ENCODE data around the gene ATXN1. TPM values are rescaled to one million over a fixed set of nuclear protein-coding genes. Genes with fewer than 3 reads are reported as not detected.

The ATXN1 gene
- total RNA-seq, 1 experiment from 2014 or later: 20.8 TPM

- no peak for DNase-seq (ENCODE audit: low read depth in 1 of 2, low spot score in 2 of 2)
- Histone ChIP-seq H3K27me3 (replicated peaks) (no peaks in the 10 kb centered on the region), H3K4me1 (replicated peaks) (peaks cover 49% of the 10 kb centered on the region), H3K9me3 (replicated peaks) (no peaks in the 10 kb centered on the region), H3K36me3 (peaks cover 9% of the 10 kb centered on the region), H3K27ac (peak overlapping the region; percentile 77), H3K4me3 (peak overlapping the region; percentile 86)
Observed at GRCh38 chr6:16762268-16762549, 949 bp upstream of the ATXN1 start.

GRCh38 chr6:16761471-16762267 lies 409 bp upstream of the ATXN1 start:
- H3K4me1 ChIP-seq (replicated peaks): peaks cover 49% of the 10 kb centered on the region
- no peaks in the 10 kb centered on the region for H3K27me3 ChIP-seq (replicated peaks)
- H3K27ac ChIP-seq: peak overlapping the region; percentile 77
- H3K4me3 ChIP-seq: peak overlapping the region; percentile 86
- H3K36me3 ChIP-seq: peaks cover 9% of the 10 kb centered on the region
- DNase-seq (ENCODE audit: low read depth in 1 of 2, low spot score in 2 of 2): peak; percentile 88 to 92
- H3K9me3 ChIP-seq (replicated peaks): no peaks in the 10 kb centered on the region

- peaks cover 38% of the 10 kb centered on the region for H3K4me1 ChIP-seq (replicated peaks)
- DNase-seq (ENCODE audit: low read depth in 1 of 2, low spot score in 2 of 2): peak; percentile 88 to 91
- no peaks in the 10 kb centered on the region for H3K27me3 ChIP-seq (replicated peaks)
Observed at GRCh38 chr6:16759646-16760515, 1.4 kb downstream of the ATXN1 start.

GRCh38 chr6:16759181-16759645 lies 2.0 kb downstream of the ATXN1 start:
- Histone ChIP-seq H3K27me3 (replicated peaks) (no peaks in the 10 kb centered on the region), H3K27ac (peak overlapping the region; percentile 89), H3K36me3 (peaks cover 9% of the 10 kb centered on the region), H3K4me3 (peak overlapping the region; percentile 86), H3K4me1 (replicated peaks) (peaks cover 32% of the 10 kb centered on the region), H3K9me3 (replicated peaks) (no peaks in the 10 kb centered on the region)
- DNase-seq (ENCODE audit: low read depth in 1 of 2, low spot score in 2 of 2): peak in 1 of 2 experiments; percentile 66

More at GRCh38 chr6:16759646-16760515, 1.4 kb downstream of the ATXN1 start:
- peaks cover 9% of the 10 kb centered on the region for H3K36me3 ChIP-seq
- H3K4me3 ChIP-seq: peak overlapping the region; percentile 86
- no peaks in the 10 kb centered on the region for H3K9me3 ChIP-seq (replicated peaks)
- H3K27ac ChIP-seq: peak overlapping the region; percentile 89

GRCh38 chr6:16758163-16758975 lies 2.9 kb downstream of the ATXN1 start:
- Histone ChIP-seq H3K4me3 (peak overlapping the region; percentile 86; the same call in 1 of the 2 replicates), H3K27ac (0 out of 2 replicates have a peak overlapping the region, but pooled peaks have one; percentile 89), H3K36me3 (peaks cover 9% of the 10 kb centered on the region), H3K4me1 (replicated peaks) (peaks cover 26% of the 10 kb centered on the region), H3K9me3 (replicated peaks) (no peaks in the 10 kb centered on the region), H3K27me3 (replicated peaks) (no peaks in the 10 kb centered on the region)
- DNase-seq (ENCODE audit: low read depth in 1 of 2, low spot score in 2 of 2): peak in 1 of 2 experiments; percentile 14

- no peak overlapping the region for H3K4me3 ChIP-seq
- peaks cover 12% of the 10 kb centered on the region for H3K36me3 ChIP-seq
- H3K27ac ChIP-seq: no peak overlapping the region
- no peak for DNase-seq (ENCODE audit: low read depth in 1 of 2, low spot score in 2 of 2)
- H3K9me3 ChIP-seq (replicated peaks): no peaks in the 10 kb centered on the region
- H3K4me1 ChIP-seq (replicated peaks): peaks cover 36% of the 10 kb centered on the region
- H3K27me3 ChIP-seq (replicated peaks): no peaks in the 10 kb centered on the region
Observed at GRCh38 chr6:16757332-16757731, 3.9 kb downstream of the ATXN1 start.

- Histone ChIP-seq H3K9me3 (replicated peaks) (no peaks in the 10 kb centered on the region), H3K36me3 (peaks cover 12% of the 10 kb centered on the region), H3K4me1 (replicated peaks) (peaks cover 42% of the 10 kb centered on the region), H3K27me3 (replicated peaks) (no peaks in the 10 kb centered on the region), H3K27ac (no peak overlapping the region), H3K4me3 (no peak overlapping the region)
- no peak for DNase-seq (ENCODE audit: low read depth in 1 of 2, low spot score in 2 of 2)
Observed at GRCh38 chr6:16756660-16757255, 4.5 kb downstream of the ATXN1 start.

- DNase-seq (ENCODE audit: low read depth in 1 of 2, low spot score in 2 of 2): no peak
- Histone ChIP-seq H3K27ac (no peak overlapping the region), H3K36me3 (peaks cover 14% of the 10 kb centered on the region), H3K4me1 (replicated peaks) (peaks cover 54% of the 10 kb centered on the region), H3K27me3 (replicated peaks) (no peaks in the 10 kb centered on the region), H3K9me3 (replicated peaks) (no peaks in the 10 kb centered on the region), H3K4me3 (no peak overlapping the region)
Observed at GRCh38 chr6:16755544-16755943, 5.7 kb downstream of the ATXN1 start.

GRCh38 chr6:16754876-16755275 lies 6.4 kb downstream of the ATXN1 start:
- H3K4me1 ChIP-seq (replicated peaks): peaks cover 61% of the 10 kb centered on the region
- DNase-seq (ENCODE audit: low read depth in 1 of 2, low spot score in 2 of 2): no peak
- no peak overlapping the region for H3K4me3 ChIP-seq
- H3K9me3 ChIP-seq (replicated peaks): no peaks in the 10 kb centered on the region
- no peaks in the 10 kb centered on the region for H3K27me3 ChIP-seq (replicated peaks)
- peaks cover 10% of the 10 kb centered on the region for H3K36me3 ChIP-seq
- no peak overlapping the region for H3K27ac ChIP-seq

- H3K4me3 ChIP-seq: no peak overlapping the region
- no peak overlapping the region for H3K27ac ChIP-seq
- no peaks in the 10 kb centered on the region for H3K27me3 ChIP-seq (replicated peaks)
- peaks cover 65% of the 10 kb centered on the region for H3K4me1 ChIP-seq (replicated peaks)
- DNase-seq (ENCODE audit: low read depth in 1 of 2, low spot score in 2 of 2): no peak
- H3K36me3 ChIP-seq: peaks cover 12% of the 10 kb centered on the region; the same call in 1 of the 2 replicates
- H3K9me3 ChIP-seq (replicated peaks): no peaks in the 10 kb centered on the region
Observed at GRCh38 chr6:16754274-16754673, 7.0 kb downstream of the ATXN1 start.

- H3K4me1 ChIP-seq (replicated peaks): peaks cover 56% of the 10 kb centered on the region
- H3K27me3 ChIP-seq (replicated peaks): no peaks in the 10 kb centered on the region
- H3K27ac ChIP-seq: peak overlapping the region; percentile 89
- H3K9me3 ChIP-seq (replicated peaks): no peaks in the 10 kb centered on the region
- H3K4me3 ChIP-seq: no peak overlapping the region
- peaks cover 14% of the 10 kb centered on the region; the same call in 1 of the 2 replicates for H3K36me3 ChIP-seq
- no peak for DNase-seq (ENCODE audit: low read depth in 1 of 2, low spot score in 2 of 2)
Observed at GRCh38 chr6:16753341-16753740, 7.9 kb downstream of the ATXN1 start.

GRCh38 chr6:16752206-16752866 lies 8.9 kb downstream of the ATXN1 start:
- Histone ChIP-seq H3K27ac (peak overlapping the region; percentile 89), H3K36me3 (peaks cover 21% of the 10 kb centered on the region), H3K4me1 (replicated peaks) (peaks cover 59% of the 10 kb centered on the region), H3K4me3 (no peak overlapping the region), H3K9me3 (replicated peaks) (no peaks in the 10 kb centered on the region), H3K27me3 (replicated peaks) (no peaks in the 10 kb centered on the region)
- DNase-seq (ENCODE audit: low read depth in 1 of 2, low spot score in 2 of 2): peak; percentile 63 to 88

Measured in SJSA1 (cell line).